GM12892 (cell line): ENCODE data around the gene MOB2.

Experiments used
- POLR2A ChIP-seq: IDR thresholded peaks from 2 replicates; pipeline ENCODE4 v1.6.1; 2011; ENCODE audit warnings: low read depth, low read length, control low read depth
- POLR2AphosphoS5 ChIP-seq: IDR thresholded peaks from 2 replicates; pipeline ENCODE4 v1.6.1; 2011; ENCODE audit warnings: low read depth, low read length, control low read depth

GRCh38 chr11:1506981-1507380 is 20.4 kb upstream of the MOB2 start:
- TF ChIP-seq POLR2A: no peak
- no peak for TF ChIP-seq POLR2AphosphoS5
